Left renal pelvis (tissue), 4 donors: Measurements from ENCODE around the gene HOXC13. TPM values are rescaled to one million over a fixed set of nuclear protein-coding genes. Genes with fewer than 3 reads are reported as not detected.

Experiments
- DNase-seq, 4 donors: peaks; one replicate each; pipeline ENCODE4 v3.0.0-alpha.2; 2013; ENCODE audit warnings: low read depth in 4 of 4, low spot score in 3 of 4
- polyA plus RNA-seq, 4 donors: library from polyadenylated mRNA; unstranded; fragments of 120-200 nt; gene quantifications; one replicate each; pipeline ENCODE4 v1.2.1, GENCODE V29; 2013; ENCODE audit not compliant: insufficient read length in 4 of 4

HOXC13 gene
- polyA plus RNA-seq, 4 donors, result not detected

- DNase-seq, result no peak
Measured at GRCh38 chr12:53953831-53954693, 15.4 kb downstream of the HOXC13 start.

GRCh38 chr12:53954694-53955035 is 16.0 kb downstream of the HOXC13 start, which contains the start of gene HOXC12:
HOXC12 (plus strand) TSS chr12:53954903; CDS start chr12:53954930, 27 bp downstream.
- DNase-seq, result no peak

GRCh38 chr12:53955036-53955775 is 16.6 kb downstream of the HOXC13 start:
- DNase-seq, result no peak

- no peak for DNase-seq
Measured at GRCh38 chr12:53955776-53956250, 17.2 kb downstream of the HOXC13 start.

GRCh38 chr12:53956251-53956887 is 17.7 kb downstream of the HOXC13 start:
- DNase-seq, result no peak

GRCh38 chr12:53956914-53957536 is 18.4 kb downstream of the HOXC13 start:
- no peak for DNase-seq

GRCh38 chr12:53958128-53958527 is 19.5 kb downstream of the HOXC13 start:
- no peak for DNase-seq

GRCh38 chr12:53959314-53959713 is 20.7 kb downstream of the HOXC13 start:
- DNase-seq, result no peak

GRCh38 chr12:53960187-53961024 is 21.8 kb downstream of the HOXC13 start:
- no peak for DNase-seq

- DNase-seq, result no peak
Measured at GRCh38 chr12:53961025-53961761, 22.6 kb downstream of the HOXC13 start.

- no peak for DNase-seq
Measured at GRCh38 chr12:53963005-53963404, 24.4 kb downstream of the HOXC13 start.

- no peak for DNase-seq
Measured at GRCh38 chr12:53963434-53964314, 25.0 kb downstream of the HOXC13 start.

- no peak for DNase-seq
Measured at GRCh38 chr12:53964315-53964713, 25.7 kb downstream of the HOXC13 start.

GRCh38 chr12:53965281-53966084 is 26.9 kb downstream of the HOXC13 start:
- DNase-seq, result no peak

- no peak for DNase-seq
Measured at GRCh38 chr12:53966085-53966384, 27.4 kb downstream of the HOXC13 start.

GRCh38 chr12:53966385-53967133 is 27.9 kb downstream of the HOXC13 start:
- no peak for DNase-seq

- DNase-seq, result no peak
Measured at GRCh38 chr12:53967421-53967925, 28.8 kb downstream of the HOXC13 start.
